OCI-LY1 (cell line): Measurements from ENCODE around the gene MAP7.

Experiments
- CTCF ChIP-seq: fragments of 200-600 bp; sonication (generic), shearing (Covaris generic); IDR thresholded peaks from 2 replicates; pipeline ENCODE4 v1.5.1; 2017; ENCODE audit warnings: mild to moderate bottlenecking, antibody characterized with exemption, low read length, moderate library complexity, mixed read lengths
- EZH2 ChIP-seq: fragments of 200-600 bp; sonication (generic), shearing (Covaris generic); IDR thresholded peaks from 2 replicates; pipeline ENCODE4 v1.8.0; 2017; ENCODE audit warnings: borderline replicate concordance, mixed run types, mild to moderate bottlenecking, antibody characterized with exemption, low read length, moderate library complexity, mixed read lengths

- no peak for TF ChIP-seq EZH2
- no peak for TF ChIP-seq CTCF
These were observed 211.7 kb downstream of the MAP7 start for GRCh38 chr6:136338486-136338885.
